Measurements from ENCODE around the gene TMEM44.
"Not testable (repeated sequence)": the region's sequence is repeated elsewhere in the genome, so short reads cannot be mapped to it uniquely, and the experiment has no call there.

Gene TMEM44

DNA sequence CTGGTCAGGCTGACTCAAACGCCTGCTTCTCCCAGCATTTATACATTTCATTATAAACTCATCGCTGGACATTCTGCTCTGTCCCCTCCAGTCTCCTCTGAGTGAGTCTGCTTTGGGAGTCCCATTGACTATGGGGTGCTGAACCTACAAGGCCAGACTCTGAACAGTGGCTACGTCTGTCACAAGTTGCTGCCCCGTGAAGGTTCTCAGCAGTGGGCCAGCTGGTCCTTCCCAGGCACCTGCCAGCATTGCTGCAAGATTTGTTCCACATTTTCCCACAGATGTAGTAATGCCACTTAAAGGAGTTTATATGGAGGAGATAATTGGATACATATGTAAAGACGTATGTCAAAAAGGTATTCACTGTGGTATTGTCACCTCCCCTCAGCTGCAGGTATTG, 73.7 kb downstream of the TMEM44 start:
- no peak for DNase-seq (ENCODE audit: low read depth in 4 of 4, low spot score in 1 of 4)

DNA sequence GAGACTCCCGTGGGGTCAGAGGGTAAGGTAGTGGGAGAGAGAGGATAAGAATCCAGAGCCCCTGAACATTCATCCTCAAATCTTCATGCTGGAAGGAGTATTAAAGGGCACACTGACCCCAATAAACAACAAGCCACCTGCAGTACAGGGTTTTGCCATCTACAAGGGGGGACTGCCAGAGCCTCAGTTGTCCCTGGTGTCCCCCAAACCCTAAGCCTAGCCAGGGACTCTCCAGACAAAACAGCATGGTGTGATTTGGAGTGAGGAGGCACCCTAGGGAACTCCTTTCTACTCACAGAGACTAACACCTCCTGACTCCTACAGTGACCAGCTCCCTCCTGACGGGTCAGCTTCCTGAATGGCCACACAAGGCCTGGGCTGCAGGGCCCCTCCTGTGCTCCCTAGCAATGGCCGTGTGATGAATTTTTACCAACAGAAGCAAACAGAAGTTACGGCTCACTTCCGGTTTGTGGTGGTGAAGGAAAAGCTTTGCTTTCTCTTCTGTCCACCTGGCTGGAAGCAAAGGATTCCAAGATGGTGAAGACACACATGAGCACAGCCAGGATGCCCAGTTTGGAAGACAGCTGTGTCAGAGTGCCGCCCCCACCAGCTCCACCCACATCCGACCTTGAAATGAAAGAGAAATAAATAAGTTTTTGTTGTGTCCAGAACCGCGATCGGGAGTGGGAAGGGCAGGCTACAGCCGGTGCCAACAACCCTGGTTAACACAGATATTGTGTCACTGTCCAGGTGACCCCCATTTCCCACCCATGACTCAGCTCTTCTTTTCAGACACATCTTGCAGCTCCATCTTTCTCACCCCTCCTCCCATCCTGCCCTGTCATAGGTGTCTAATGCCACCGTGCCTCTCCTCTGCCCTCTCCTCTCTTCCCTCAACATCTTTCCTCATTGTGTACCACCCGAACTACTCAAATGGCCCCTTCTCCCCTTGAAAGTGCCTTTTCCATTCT, 76.8 kb downstream of the TMEM44 start:
- DNase-seq (ENCODE audit: low read depth in 4 of 4, low spot score in 1 of 4), result no peak

DNA sequence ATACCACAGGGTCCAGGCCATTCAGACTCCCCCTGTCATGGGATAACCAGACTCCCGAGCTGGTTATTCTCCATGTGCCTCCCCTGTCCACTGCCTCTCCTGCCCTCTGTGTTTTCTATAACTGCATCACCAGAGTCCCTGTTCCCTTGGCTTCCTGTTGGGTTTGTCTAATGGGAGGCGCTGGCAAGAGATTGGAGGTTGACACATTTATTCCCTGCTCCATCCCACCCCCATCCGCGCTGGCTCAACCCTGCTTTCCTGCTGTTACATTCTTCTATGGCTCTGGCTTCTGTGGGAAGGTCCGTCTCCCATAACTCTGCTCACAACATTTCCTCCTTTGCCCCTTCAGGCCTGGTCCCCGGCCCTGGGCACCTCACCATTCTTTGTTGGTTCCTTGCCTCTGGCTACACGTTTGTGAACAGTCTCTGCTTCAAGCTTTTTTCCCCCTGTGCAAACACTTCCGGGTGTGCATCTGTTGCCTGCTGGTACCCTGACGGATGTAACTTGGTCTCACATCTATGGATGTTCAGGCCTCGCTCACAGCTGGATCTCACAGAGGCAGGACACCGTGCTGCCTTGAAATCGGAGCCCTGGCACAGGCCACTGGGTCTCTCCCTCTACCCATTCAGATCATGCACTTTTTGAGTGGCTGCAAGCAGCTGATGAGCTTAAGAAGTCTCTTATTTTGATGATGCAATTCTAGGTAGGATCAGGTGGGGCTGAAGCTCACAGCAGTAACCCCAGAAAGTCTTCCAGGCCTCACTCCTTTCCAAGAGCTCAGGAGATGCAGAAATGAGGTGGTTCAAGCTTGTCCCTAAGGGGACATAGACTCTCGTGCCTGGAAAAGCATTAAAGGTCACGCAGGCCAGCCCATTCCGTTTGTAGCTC, 77.8 kb downstream of the TMEM44 start:
- DNase-seq (ENCODE audit: low read depth in 4 of 4, low spot score in 1 of 4), result no peak

DNA sequence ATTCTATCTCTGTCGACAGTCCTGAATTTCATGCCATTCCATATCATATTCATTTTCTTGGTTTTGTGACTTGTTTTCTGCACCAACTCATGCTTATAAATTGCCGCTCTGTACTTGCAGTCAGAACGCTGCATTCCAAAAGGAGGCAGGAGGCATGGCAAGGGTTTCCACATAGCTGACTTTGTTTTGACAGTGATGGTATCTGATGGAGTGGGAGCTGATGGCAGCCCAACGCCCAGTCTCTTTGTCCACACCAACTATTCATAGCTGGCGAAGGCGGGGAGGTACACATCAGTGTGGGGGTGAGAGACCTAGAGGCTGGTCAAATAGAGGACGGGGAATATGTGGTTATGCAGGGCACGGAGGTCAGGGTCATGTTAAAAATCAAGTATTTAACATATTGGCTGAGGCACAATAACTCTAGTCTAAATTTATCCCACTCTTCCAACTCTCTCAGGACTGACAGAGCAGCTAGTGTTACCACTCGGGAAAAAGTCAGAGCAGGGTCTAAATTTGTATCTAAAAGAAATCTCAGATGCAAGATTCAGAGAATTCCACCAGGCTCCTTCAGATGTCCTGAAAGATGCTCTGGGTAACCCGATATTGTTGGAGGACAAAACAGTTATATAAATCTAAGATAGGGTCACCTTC, 78.6 kb downstream of the TMEM44 start:
- DNase-seq (ENCODE audit: low read depth in 4 of 4, low spot score in 1 of 4), result no peak

GRCh38 chr3:194552327-194552949, 80.8 kb downstream of the TMEM44 start:
- no peak for DNase-seq (ENCODE audit: low read depth in 4 of 4, low spot score in 1 of 4)

DNA sequence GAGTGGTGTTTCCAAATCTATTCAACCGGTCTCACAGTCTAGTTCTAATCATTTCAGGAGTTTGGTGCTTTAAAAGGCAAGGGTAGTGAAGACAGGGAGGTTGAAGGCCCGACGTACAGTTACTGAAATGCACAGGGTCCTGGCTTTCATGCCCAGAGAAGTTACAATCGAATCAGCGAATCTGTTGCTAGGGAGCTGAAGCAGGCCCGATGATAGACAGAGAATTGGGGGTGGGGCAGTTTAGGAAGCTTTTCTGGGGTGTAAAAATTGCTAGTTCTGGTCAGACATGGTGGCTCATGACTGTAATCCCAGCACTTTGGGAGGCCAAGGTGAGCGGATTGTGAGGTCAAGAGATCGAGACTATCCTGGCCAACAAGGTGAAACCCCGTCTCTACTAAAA, 83.4 kb downstream of the TMEM44 start:
- DNase-seq (ENCODE audit: low read depth in 4 of 4, low spot score in 1 of 4), result no peak

GRCh38 chr3:194548346-194549321, 84.6 kb downstream of the TMEM44 start:
- no peak for DNase-seq (ENCODE audit: low read depth in 4 of 4, low spot score in 1 of 4)

DNA sequence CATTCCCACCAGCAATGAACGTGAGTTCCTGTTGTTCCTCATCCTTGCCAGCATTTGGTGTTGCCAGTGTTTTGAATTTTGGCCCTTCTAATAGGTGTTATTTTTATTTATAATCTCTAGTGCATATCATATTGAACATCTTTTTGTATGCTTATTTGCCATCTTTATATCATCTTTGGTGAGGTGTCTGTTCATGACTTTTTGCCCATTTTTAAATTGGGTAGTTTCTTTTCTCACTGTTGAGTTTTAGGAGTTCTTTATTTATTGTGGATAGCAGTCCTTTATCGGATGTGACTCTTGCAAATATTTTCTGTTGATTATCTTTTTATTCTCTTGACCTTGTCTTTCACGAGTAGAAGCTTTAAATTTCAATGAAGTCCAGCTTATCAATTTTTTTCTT, 86.2 kb downstream of the TMEM44 start:
- no peak for DNase-seq (ENCODE audit: low read depth in 4 of 4, low spot score in 1 of 4)

- not testable (repeated sequence) for DNase-seq (ENCODE audit: low read depth in 4 of 4, low spot score in 1 of 4)
These were observed 87.7 kb downstream of the TMEM44 start for GRCh38 chr3:194545538-194545937.

DNA sequence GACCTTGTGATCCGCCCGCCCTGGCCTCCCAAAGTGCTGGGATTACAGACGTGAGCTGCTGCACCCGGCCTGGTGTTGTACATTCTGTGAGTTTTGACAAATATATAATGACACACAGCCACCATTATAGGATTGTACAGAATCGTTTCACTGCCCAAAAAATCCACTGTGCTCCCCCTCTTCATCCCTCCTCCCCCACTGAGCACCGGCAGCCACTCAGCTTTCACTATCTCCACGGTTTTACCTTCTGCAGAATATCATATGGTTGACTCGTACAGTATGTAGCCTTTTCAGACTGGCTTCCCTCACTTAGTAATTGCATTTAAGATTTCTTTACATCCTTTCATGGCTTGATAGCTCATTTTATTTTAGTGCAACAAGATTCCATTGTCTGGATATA, 89.7 kb downstream of the TMEM44 start:
- DNase-seq (ENCODE audit: low read depth in 4 of 4, low spot score in 1 of 4), result no peak

GRCh38 chr3:194541483-194541882, 91.7 kb downstream of the TMEM44 start:
- no peak for DNase-seq (ENCODE audit: low read depth in 4 of 4, low spot score in 1 of 4)

DNA sequence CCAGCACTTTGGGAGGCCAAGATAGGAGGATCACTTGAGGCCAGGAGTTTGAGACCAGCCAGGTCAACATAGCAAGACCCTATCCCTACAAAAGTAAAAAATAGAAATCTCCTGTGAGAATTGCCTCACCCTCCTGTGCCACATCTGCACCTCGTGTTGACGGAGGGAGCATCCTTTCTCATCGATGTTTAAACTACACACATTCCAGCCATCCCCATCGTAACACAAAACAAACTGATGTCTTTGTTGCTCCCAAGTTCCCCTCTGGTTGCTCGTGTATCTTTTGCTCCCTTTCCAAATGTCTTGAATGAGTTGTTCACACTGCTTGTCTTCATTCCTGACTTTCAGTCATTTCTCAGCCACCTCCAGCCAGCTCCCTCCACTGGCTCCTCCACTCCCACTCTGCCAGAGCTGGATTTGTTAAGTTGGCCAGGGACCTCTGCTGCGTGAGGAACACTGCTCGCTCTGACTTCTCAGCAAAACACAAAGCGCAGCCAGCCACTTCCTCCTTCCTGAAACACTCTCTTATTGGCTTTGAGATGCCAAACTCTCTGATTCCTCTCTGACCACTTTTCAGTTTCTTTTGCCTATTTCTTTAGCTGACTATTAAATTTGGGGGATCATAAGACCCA, 92.8 kb downstream of the TMEM44 start:
- DNase-seq (ENCODE audit: low read depth in 4 of 4, low spot score in 1 of 4), result no peak

GRCh38 chr3:194539498-194539897, 93.7 kb downstream of the TMEM44 start:
- DNase-seq (ENCODE audit: low read depth in 4 of 4, low spot score in 1 of 4), result no peak

- DNase-seq (ENCODE audit: low read depth in 4 of 4, low spot score in 1 of 4), result no peak
These were observed 95.4 kb downstream of the TMEM44 start for GRCh38 chr3:194537732-194538247.
